ENCODE results near the gene PIK3CB.
"Not testable (repeated sequence)": the region's sequence is repeated elsewhere in the genome, so short reads cannot be mapped to it uniquely, and the experiment has no call there.

Gene PIK3CB

GRCh38 chr3:138732456-138732855 is 102.3 kb downstream of the PIK3CB start:
- no peak for DNase-seq

- DNase-seq, result no peak
These were observed 107.6 kb downstream of the PIK3CB start for GRCh38 chr3:138726946-138727730.

GRCh38 chr3:138726042-138726441 is 108.7 kb downstream of the PIK3CB start:
- DNase-seq, result not testable (repeated sequence)

- no peak for DNase-seq
These were observed 109.6 kb downstream of the PIK3CB start for GRCh38 chr3:138725116-138725515.

GRCh38 chr3:138724443-138724842 is 110.3 kb downstream of the PIK3CB start:
- no peak for DNase-seq

GRCh38 chr3:138718849-138719248 is 115.9 kb downstream of the PIK3CB start:
- no peak for DNase-seq

GRCh38 chr3:138717348-138717747 is 117.4 kb downstream of the PIK3CB start:
- DNase-seq, result no peak

GRCh38 chr3:138712086-138712485 is 122.6 kb downstream of the PIK3CB start:
- DNase-seq, result no peak

- no peak for DNase-seq
These were observed 129.1 kb downstream of the PIK3CB start for GRCh38 chr3:138705675-138706074.

- no peak for DNase-seq
These were observed 137.9 kb downstream of the PIK3CB start for GRCh38 chr3:138696666-138697370.

- DNase-seq, result no peak
These were observed 140.3 kb downstream of the PIK3CB start for GRCh38 chr3:138694287-138695007.

GRCh38 chr3:138692152-138692551 is 142.6 kb downstream of the PIK3CB start:
- DNase-seq, result no peak

- DNase-seq, result no peak
These were observed 143.4 kb downstream of the PIK3CB start for GRCh38 chr3:138691351-138691750.

GRCh38 chr3:138690036-138690435 is 144.7 kb downstream of the PIK3CB start:
- DNase-seq, result no peak

GRCh38 chr3:138688871-138689299 is 145.8 kb downstream of the PIK3CB start:
- peak; percentile 14 for DNase-seq

GRCh38 chr3:138687236-138687635 is 147.5 kb downstream of the PIK3CB start:
- no peak for DNase-seq

- peak; percentile 10 for DNase-seq
These were observed 147.9 kb downstream of the PIK3CB start for GRCh38 chr3:138686771-138687221.

- DNase-seq, result no peak
These were observed 150.3 kb downstream of the PIK3CB start for GRCh38 chr3:138684396-138684795.

- no peak for DNase-seq
These were observed 152.1 kb downstream of the PIK3CB start for GRCh38 chr3:138682648-138683047.

- no peak for DNase-seq
These were observed 153.1 kb downstream of the PIK3CB start for GRCh38 chr3:138681463-138682220.

GRCh38 chr3:138680974-138681373 is 153.8 kb downstream of the PIK3CB start:
- DNase-seq, result not testable (repeated sequence)

- no peak for DNase-seq
These were observed 155.8 kb downstream of the PIK3CB start for GRCh38 chr3:138678874-138679392.

Data from CD4-positive, alpha-beta T cell treated with Interleukin-17A for 1 hour (primary cell).